PC-3 (cell line): ENCODE data around the gene FANK1. TPM values are rescaled to one million over a fixed set of nuclear protein-coding genes. Genes with fewer than 3 reads are reported as not detected.
A peak's percentile ranks its signal among the peaks of the same experiment; 100 is the strongest.
"Not testable (repeated sequence)": the region's sequence is repeated elsewhere in the genome, so short reads cannot be mapped to it uniquely, and the experiment has no call there.

Experiments
- ATAC-seq: fragments of 200-7000 bp; cut with Tn5 transposase; 2 replicates; pipeline ENCODE4 v1.9.1; 2020; ENCODE audit warnings: mild to moderate bottlenecking, moderate library complexity
- BruUV-seq: library from RNA; stranded (reverse); fragments of 400-500 nt; replicated peaks from 2 replicates; lab custom pipeline; 2021; lab: Mats Ljungman, UMichigan
- CTCF ChIA-PET: fragments of 300-600 bp; sonication (Branson Sonifier 250); formaldehyde crosslinking; loops from one replicate; lab custom pipeline; 2022; ENCODE audit warnings: antibody characterized with exemption; lab: Charles Lee
- POLR2A ChIA-PET: fragments of 300-600 bp; sonication (Branson Sonifier 250); formaldehyde crosslinking; loops from one replicate; lab custom pipeline; 2022; ENCODE audit warnings: antibody characterized with exemption; ENCODE audit not compliant: unreplicated experiment; lab: Charles Lee
- DNase-seq: peaks from one replicate; pipeline ENCODE4 v3.0.0-alpha.2; 2015
- H2AFZ ChIP-seq: fragments of 300-600 bp; sonication (generic); 2 replicates; pipeline ENCODE4 v1.6.0; 2016; ENCODE audit warnings: antibody characterized with exemption, low read length
- H3F3A ChIP-seq: fragments of 300-600 bp; sonication (generic); one replicate; pipeline ENCODE4 v1.6.0; 2017; ENCODE audit warnings: antibody characterized with exemption, low read length, control low read depth, mild to moderate bottlenecking; ENCODE audit not compliant: unreplicated experiment
- H3K27ac ChIP-seq: fragments of 300-600 bp; sonication (generic); 2 replicates; pipeline ENCODE4 v1.5.1; 2016; ENCODE audit warnings: mild to moderate bottlenecking, low read length
- H3K27me3 ChIP-seq: fragments of 300-600 bp; sonication (generic); 2 replicates; pipeline ENCODE4 v1.6.1; 2016; ENCODE audit warnings: low read length, mixed read lengths
- H3K36me3 ChIP-seq: fragments of 300-600 bp; sonication (generic); 2 replicates; pipeline ENCODE4 v1.6.1; 2016; ENCODE audit warnings: low read depth, mixed run types, low read length, mixed read lengths
- H3K4me1 ChIP-seq: fragments of 300-600 bp; sonication (generic); 2 replicates; pipeline ENCODE4 v1.5.1; 2016; ENCODE audit warnings: low read length; ENCODE audit not compliant: insufficient read depth
- H3K4me2 ChIP-seq: fragments of 300-600 bp; sonication (generic); 2 replicates; pipeline ENCODE4 v1.6.0; 2016; ENCODE audit warnings: low read length
- H3K4me3 ChIP-seq: fragments of 300-600 bp; sonication (generic); 2 replicates; pipeline ENCODE4 v1.5.1; 2016; ENCODE audit warnings: mild to moderate bottlenecking, low read length, mixed read lengths
- H3K79me2 ChIP-seq: fragments of 300-600 bp; sonication (generic); 2 replicates; pipeline ENCODE4 v1.6.1; 2017; ENCODE audit warnings: low read length, mixed read lengths
- H3K9ac ChIP-seq: fragments of 300-600 bp; sonication (generic); 2 replicates; pipeline ENCODE4 v1.6.0; 2016; ENCODE audit warnings: mild to moderate bottlenecking, low read length
- H3K9me2 ChIP-seq: fragments of 300-600 bp; sonication (generic); replicated peaks from 2 replicates; pipeline ENCODE4 v1.6.1; 2016; ENCODE audit warnings: mixed run types, low read length, mixed read lengths
- H3K9me3 ChIP-seq: fragments of 300-600 bp; sonication (generic); 2 replicates; pipeline ENCODE4 v1.6.1; 2016; ENCODE audit warnings: low read length, mixed read lengths
- H4K20me1 ChIP-seq: fragments of 300-600 bp; sonication (generic); 2 replicates; pipeline ENCODE4 v1.6.1; 2016; ENCODE audit warnings: low read length, mixed read lengths
- CTCF ChIP-seq: fragments of 300-600 bp; sonication (generic); conservative IDR thresholded peaks from 2 replicates; pipeline ENCODE4 v1.5.1; 2017; ENCODE audit warnings: antibody characterized with exemption, low read depth, mild to moderate bottlenecking, low read length
- EZH2 ChIP-seq: fragments of 300-600 bp; sonication (generic); IDR thresholded peaks from one replicate; pipeline ENCODE4 v1.6.1; 2017; ENCODE audit warnings: antibody characterized with exemption, mild to moderate bottlenecking, low read length; ENCODE audit not compliant: unreplicated experiment
- EZH2phosphoT487 ChIP-seq: fragments of 300-600 bp; sonication (generic); IDR thresholded peaks from 2 replicates; pipeline ENCODE4 v1.6.1; 2018; ENCODE audit warnings: mild to moderate bottlenecking, antibody characterized with exemption, low read length, borderline replicate concordance
- intact Hi-C: fragments of 100-400 bp; cut with micrococcal nuclease; formaldehyde crosslinking; loops from 2 replicates; pipeline ENCODE4 v1.9.0; 2023
- total RNA-seq: library from RNA; depleted of rRNA; stranded (reverse); fragments of >200 nt; gene quantifications from 2 replicates; pipeline ENCODE4 v1.2.3, GENCODE V29; 2014

FANK1 gene
- total RNA-seq, 1 experiment from 2014 or later, result 0.95 TPM

- Histone ChIP-seq H3K36me3 (no peaks in the 10 kb centered on the region), H3K27me3 (no peaks in the 10 kb centered on the region), H3K9me3 (no peaks in the 10 kb centered on the region), H3K79me2 (no peaks in the 10 kb centered on the region), H3F3A (no peaks in the 10 kb centered on the region), H3K27ac (peak overlapping the region; percentile 7), H2AFZ (no peak overlapping the region), H3K9ac (no peak overlapping the region; the same call in 1 of the 2 replicates), H3K4me3 (no peak overlapping the region), H4K20me1 (no peaks in the 10 kb centered on the region), H3K9me2 (no peaks in the 10 kb centered on the region), H3K4me1 (0 out of 2 replicates have a peak, but pooled peaks cover 3% of the 10 kb centered on the region), H3K4me2 (no peak overlapping the region)
- ATAC-seq (no peak; the same call in 1 of the 2 replicates), DNase-seq (peak; percentile 55)
- POLR2A ChIA-PET, result interaction anchor here (0.6 kb wide), 1 partner anchor 28 kb away, joined by 3 read pairs; no protein-coding TSS in a partner anchor
- CTCF ChIA-PET, result no interaction called here
- TF ChIP-seq EZH2 (no peak), EZH2phosphoT487 (no peak), CTCF (no peak)
- intact Hi-C loops, result no loop called here
- no TSS peak for BruUV-seq
Observed at GRCh38 chr10:125916977-125917376, 20.6 kb downstream of the FANK1 start.

- CTCF ChIA-PET, intact Hi-C loops, H3K79me2 ChIP-seq, DNase-seq, H3K4me3 ChIP-seq, H3F3A ChIP-seq, BruUV-seq, H3K9me2 ChIP-seq, H4K20me1 ChIP-seq, H3K36me3 ChIP-seq, H3K4me2 ChIP-seq, H3K9ac ChIP-seq, H2AFZ ChIP-seq, ATAC-seq, H3K9me3 ChIP-seq, POLR2A ChIA-PET, H3K27ac ChIP-seq, H3K4me1 ChIP-seq, H3K27me3 ChIP-seq: not testable (repeated sequence)
Observed at GRCh38 chr10:125917704-125918361, 21.5 kb downstream of the FANK1 start.

DNA sequence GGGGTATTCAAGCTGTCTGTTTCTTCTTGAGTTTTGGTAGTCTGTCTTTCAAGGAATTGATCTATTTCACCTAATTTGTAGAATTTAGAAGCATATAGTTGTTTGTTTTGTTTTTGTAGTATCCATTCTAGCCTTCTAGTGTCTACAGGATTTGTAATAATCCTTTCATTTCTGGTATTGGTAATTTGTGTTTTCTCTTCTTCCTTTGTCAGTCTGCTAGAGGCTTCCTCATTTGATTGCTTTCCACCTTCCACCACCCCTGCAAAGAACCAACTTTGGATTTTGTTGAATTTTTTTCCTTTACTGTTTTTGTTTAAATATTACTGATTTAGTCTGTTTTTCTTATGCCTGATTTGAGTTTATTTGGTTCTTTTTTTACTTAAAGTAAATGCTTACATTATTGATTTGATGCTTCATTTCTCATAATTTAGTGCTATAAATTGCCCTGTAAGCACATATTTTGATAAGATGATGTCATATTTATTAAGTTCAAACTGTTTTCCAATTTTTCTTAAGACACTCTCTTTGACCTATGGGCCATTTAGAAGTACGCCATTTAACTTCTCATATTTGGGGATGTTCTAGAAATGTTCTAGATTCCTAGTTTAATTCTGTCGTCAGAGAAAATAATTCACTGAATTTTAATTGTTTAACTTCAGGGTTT is 25.4 kb downstream of the FANK1 start:
- intact Hi-C loops, POLR2A ChIA-PET, DNase-seq, BruUV-seq, H3K9me2 ChIP-seq, H3F3A ChIP-seq, H3K9ac ChIP-seq, CTCF ChIA-PET, H3K36me3 ChIP-seq, H3K79me2 ChIP-seq, H2AFZ ChIP-seq, H4K20me1 ChIP-seq, H3K9me3 ChIP-seq, H3K4me3 ChIP-seq, ATAC-seq, H3K27me3 ChIP-seq, H3K4me1 ChIP-seq: not testable (repeated sequence)
- 0 out of 2 replicates have a peak overlapping the region, but pooled peaks have one; percentile 28 for H3K4me2 ChIP-seq
- H3K27ac ChIP-seq, result peak overlapping the region; percentile 25; the same call in 1 of the 2 replicates
